ENCODE results near the gene ARSD. TPM values are rescaled to one million over a fixed set of nuclear protein-coding genes. Genes with fewer than 3 reads are reported as not detected.
"Not testable (repeated sequence)": the region's sequence is repeated elsewhere in the genome, so short reads cannot be mapped to it uniquely, and the experiment has no call there.

Gene ARSD
- polyA plus RNA-seq, 6 donors from 2014 or later: 1.2 to 9.6 (median 5.1) TPM

DNA sequence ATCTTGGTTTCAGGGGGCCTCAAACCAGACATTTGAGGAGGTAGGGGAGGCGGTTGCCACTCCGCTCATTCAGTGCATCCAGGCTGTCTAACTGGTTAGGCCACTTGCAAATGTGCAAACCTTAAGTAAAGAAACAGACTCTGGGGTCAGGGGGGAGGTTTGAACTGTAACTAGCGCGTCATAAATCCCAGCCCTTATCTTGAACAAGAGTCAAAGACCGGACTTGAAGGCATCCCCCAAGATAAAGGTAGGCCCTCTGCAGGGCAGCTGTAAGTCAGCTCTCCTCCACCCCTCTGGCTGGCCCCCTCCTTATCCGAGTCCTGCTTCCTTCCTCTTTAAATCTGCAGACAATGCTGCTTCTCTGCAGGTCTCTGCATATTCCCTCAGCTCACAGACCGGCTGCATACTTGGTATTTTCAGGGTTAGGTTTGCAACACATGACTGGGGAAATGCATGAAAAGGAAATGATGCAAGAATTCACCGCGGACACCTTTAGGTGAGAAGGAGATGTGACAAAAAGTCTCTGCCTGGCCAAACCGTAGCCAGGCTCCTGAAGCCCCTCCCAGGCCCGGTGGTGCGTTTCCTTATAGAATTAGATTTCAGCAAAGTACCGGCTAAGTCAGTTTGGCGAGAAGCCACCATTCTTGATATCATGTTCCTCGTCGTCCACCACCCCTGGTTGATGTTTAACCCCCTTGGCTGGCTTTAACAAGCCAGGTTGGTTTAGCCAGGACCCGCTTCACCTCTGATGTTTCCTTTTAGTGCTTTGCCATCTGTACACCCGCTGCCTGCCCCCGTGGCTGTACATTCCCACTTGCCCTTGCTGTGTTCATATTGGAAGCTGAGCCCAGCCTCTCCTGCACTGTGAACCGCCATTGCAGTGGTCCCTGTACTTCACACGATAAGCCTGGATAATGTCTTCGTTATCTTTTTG lies 31.2 kb downstream of the ARSD start:
- H3K4me3 Mint-ChIP-seq: peak overlapping the region in 6 of 8 donors; percentile 45 to 77 (median 65)
- peak; percentile 45 to 52 for ATAC-seq (ENCODE audit: low read depth in 2 of 2)
- H3K27me3 Mint-ChIP-seq: peaks cover 0 to 14% (median 0%) of the 10 kb centered on the region in 3 donors
- peak overlapping the region in 2 of 6 donors; percentile 78 to 87 for H3K27ac Mint-ChIP-seq
- H3K36me3 Mint-ChIP-seq, DNase-seq: not testable (repeated sequence)
- H3K9me3 Mint-ChIP-seq: peaks cover 1 to 13% (median 7%) of the 10 kb centered on the region in 7 donors
- peaks cover 5 to 21% (median 8%) of the 10 kb centered on the region in 3 donors for H3K4me1 Mint-ChIP-seq

DNA sequence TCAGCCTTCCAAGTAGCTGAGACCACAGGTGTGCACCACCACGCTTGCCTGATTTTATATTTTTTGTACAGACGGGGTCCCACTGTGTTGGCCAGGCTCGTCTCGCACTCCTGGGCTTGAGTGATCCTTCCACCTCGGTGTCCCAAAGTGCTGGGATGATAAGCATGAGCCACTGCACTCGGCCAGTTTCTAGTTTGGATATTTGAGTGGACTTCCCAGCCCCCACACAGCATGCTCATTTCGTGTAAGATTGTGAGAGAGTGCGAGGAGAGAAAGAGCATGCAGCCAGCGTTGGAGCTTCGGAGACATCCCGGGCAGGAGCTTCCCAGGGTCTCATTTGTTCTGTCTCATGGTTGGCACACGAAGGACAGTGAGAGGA lies 31.8 kb downstream of the ARSD start:
- Mint-ChIP-seq H3K27me3 (peaks cover 0 to 9% (median 0%) of the 10 kb centered on the region in 3 donors), H3K9me3 (peaks cover 0 to 7% (median 3%) of the 10 kb centered on the region in 7 donors), H3K4me3 (peak overlapping the region in 2 of 8 donors; percentile 3), H3K27ac (no peak overlapping the region), H3K36me3 (peaks cover 0 to 1% of the 10 kb centered on the region in 2 donors), H3K4me1 (peaks cover 5 to 21% (median 8%) of the 10 kb centered on the region in 3 donors)
- no peak for DNase-seq
- ATAC-seq (ENCODE audit: low read depth in 2 of 2): no peak

GRCh38 chrX:2894885-2895292 lies 34.2 kb downstream of the ARSD start:
- ATAC-seq (ENCODE audit: low read depth in 2 of 2): no peak
- Mint-ChIP-seq H3K27me3 (peaks cover 0 to 16% (median 0%) of the 10 kb centered on the region in 3 donors), H3K4me3 (no peak overlapping the region), H3K36me3 (no peaks in the 10 kb centered on the region), H3K4me1 (peaks cover 5 to 24% (median 8%) of the 10 kb centered on the region in 3 donors), H3K9me3 (peaks cover 0 to 4% (median 0%) of the 10 kb centered on the region in 7 donors), H3K27ac (no peak overlapping the region)
- DNase-seq: no peak

GRCh38 chrX:2892816-2893215 lies 36.3 kb downstream of the ARSD start:
- no peak for ATAC-seq (ENCODE audit: low read depth in 2 of 2)

GRCh38 chrX:2890536-2891460 lies 38.3 kb downstream of the ARSD start:
- H3K27me3 Mint-ChIP-seq: peaks cover 0 to 41% (median 0%) of the 10 kb centered on the region in 3 donors
- not testable (repeated sequence) for H3K36me3 Mint-ChIP-seq; ATAC-seq (ENCODE audit: low read depth in 2 of 2); H3K9me3 Mint-ChIP-seq; DNase-seq
- H3K4me3 Mint-ChIP-seq: peak overlapping the region in 4 of 8 donors; percentile 37 to 92 (median 66)
- H3K27ac Mint-ChIP-seq: peak overlapping the region in 1 of 6 donors; percentile 14
- peaks cover 0 to 16% (median 10%) of the 10 kb centered on the region in 3 donors for H3K4me1 Mint-ChIP-seq

More at GRCh38 chrX:2892816-2893215, 36.3 kb downstream of the ARSD start:
- Mint-ChIP-seq H3K4me1 (peaks cover 0 to 25% (median 14%) of the 10 kb centered on the region in 3 donors), H3K9me3 (peaks cover 0 to 4% (median 0%) of the 10 kb centered on the region in 7 donors), H3K4me3 (no peak overlapping the region), H3K27ac (no peak overlapping the region), H3K27me3 (peaks cover 0 to 34% (median 0%) of the 10 kb centered on the region in 3 donors), H3K36me3 (no peaks in the 10 kb centered on the region)
- DNase-seq: no peak

- peak overlapping the region in 4 of 6 donors; percentile 27 to 84 (median 70) for H3K27ac Mint-ChIP-seq
- peak; percentile 4 for DNase-seq
Observed at GRCh38 chrX:2889706-2890490, 39.2 kb downstream of the ARSD start.

DNA sequence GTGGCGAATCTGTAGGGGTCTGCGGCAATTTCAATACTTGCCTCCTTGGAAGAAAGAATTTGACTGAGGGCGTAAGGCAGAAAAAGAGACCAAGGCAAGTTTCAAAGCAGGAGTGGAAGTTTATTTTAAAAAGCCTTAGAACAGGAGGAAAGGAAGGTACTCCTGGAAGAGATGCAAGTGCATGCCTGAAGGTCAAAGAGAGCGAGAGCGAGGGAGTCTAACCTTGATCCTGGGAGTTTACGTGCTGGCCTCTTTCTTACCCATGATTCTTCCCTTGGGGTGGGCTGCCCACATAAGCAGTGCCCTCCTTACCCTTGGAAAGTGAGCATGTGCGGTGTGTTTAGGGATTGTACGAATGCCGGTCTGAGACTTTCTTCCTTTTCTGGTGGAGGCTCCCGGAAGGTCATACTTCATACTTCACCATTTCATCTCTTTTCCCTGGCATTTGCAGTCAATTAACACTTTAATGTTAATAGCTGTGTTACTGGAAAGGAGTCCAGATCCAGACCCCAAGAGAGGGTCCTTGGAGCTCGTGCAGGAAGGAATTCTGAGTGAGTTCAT lies 40.0 kb downstream of the ARSD start:
- Mint-ChIP-seq H3K4me1 (peaks cover 0 to 16% (median 10%) of the 10 kb centered on the region in 3 donors), H3K36me3 (no peaks in the 10 kb centered on the region), H3K4me3 (peak overlapping the region; percentile 76 to 95 (median 90)), H3K27ac (peak overlapping the region in 5 of 6 donors; percentile 27 to 93 (median 59)), H3K9me3 (peaks cover 0 to 4% (median 0%) of the 10 kb centered on the region in 7 donors), H3K27me3 (peaks cover 0 to 36% (median 0%) of the 10 kb centered on the region in 3 donors)
- DNase-seq: no peak
- no peak for ATAC-seq (ENCODE audit: low read depth in 2 of 2)

More at GRCh38 chrX:2889706-2890490, 39.2 kb downstream of the ARSD start:
- H3K4me3 Mint-ChIP-seq: peak overlapping the region; percentile 76 to 95 (median 90)
- not testable (repeated sequence) for H3K9me3 Mint-ChIP-seq; H3K36me3 Mint-ChIP-seq; ATAC-seq (ENCODE audit: low read depth in 2 of 2)
- peaks cover 0 to 16% (median 10%) of the 10 kb centered on the region in 3 donors for H3K4me1 Mint-ChIP-seq
- H3K27me3 Mint-ChIP-seq: peaks cover 0 to 41% (median 0%) of the 10 kb centered on the region in 3 donors

DNA sequence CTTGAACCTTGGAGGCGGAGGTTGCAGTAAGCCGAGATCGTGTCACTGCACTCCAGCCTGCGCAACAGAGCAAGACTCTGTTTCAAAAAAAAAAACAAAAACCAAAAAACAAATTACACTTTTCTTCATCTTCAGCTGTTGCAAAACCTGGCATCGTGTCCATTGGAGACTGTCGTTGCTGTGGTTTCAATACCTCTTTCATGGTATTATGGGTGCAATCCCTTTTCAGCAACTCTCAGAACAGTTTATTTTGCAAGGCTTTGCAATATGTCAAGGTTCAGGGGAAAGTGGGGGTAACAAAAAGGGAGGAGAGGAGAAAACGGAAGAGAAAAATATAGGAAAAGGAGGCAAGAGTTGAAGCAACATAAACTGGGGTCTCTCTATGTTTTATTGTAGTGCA lies 40.8 kb downstream of the ARSD start:
- Mint-ChIP-seq H3K27me3 (peaks cover 0 to 39% (median 0%) of the 10 kb centered on the region in 3 donors), H3K4me3 (peak overlapping the region in 7 of 8 donors; percentile 24 to 95 (median 88))
- no peak for ATAC-seq (ENCODE audit: low read depth in 2 of 2)

DNA sequence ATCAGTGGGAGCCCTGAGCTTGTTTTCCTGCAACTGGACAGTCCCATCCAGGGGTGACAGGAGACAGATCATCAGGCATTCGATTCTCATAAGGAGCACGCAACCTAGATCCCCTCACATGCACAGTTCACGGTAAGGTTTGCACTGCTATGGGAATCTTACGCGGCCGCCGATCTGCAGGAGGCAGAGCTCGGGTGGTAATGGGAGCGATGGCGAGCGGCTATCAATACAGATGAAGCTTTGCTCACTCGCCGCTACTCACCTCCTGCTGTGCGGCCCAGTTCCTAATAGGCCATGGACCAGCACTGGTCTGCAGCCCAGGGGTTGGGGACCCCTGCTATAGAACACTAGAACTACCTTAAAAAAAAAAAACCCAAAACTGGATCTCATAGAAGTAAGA lies 45.4 kb downstream of the ARSD start:
- DNase-seq: no peak
- ATAC-seq (ENCODE audit: low read depth in 2 of 2): no peak
- H3K36me3 Mint-ChIP-seq: no peaks in the 10 kb centered on the region
- no peak overlapping the region for H3K4me3 Mint-ChIP-seq
- peaks cover 0 to 3% (median 2%) of the 10 kb centered on the region in 3 donors for H3K4me1 Mint-ChIP-seq
- peak overlapping the region in 1 of 6 donors; percentile 80 for H3K27ac Mint-ChIP-seq
- H3K27me3 Mint-ChIP-seq: peaks cover 9 to 52% (median 12%) of the 10 kb centered on the region in 3 donors
- H3K9me3 Mint-ChIP-seq: peaks cover 0 to 3% (median 0%) of the 10 kb centered on the region in 7 donors

More for the DNA sequence above, 40.8 kb downstream of the ARSD start:
- no peak for DNase-seq
- peaks cover 0 to 4% (median 0%) of the 10 kb centered on the region in 7 donors for H3K9me3 Mint-ChIP-seq
- no peaks in the 10 kb centered on the region for H3K36me3 Mint-ChIP-seq
- H3K4me1 Mint-ChIP-seq: peaks cover 0 to 16% (median 10%) of the 10 kb centered on the region in 3 donors
- H3K27ac Mint-ChIP-seq: peak overlapping the region in 1 of 6 donors; percentile 22

GRCh38 chrX:2879670-2880069 lies 49.5 kb downstream of the ARSD start:
- no peaks in the 10 kb centered on the region for H3K4me1 Mint-ChIP-seq
- no peak overlapping the region for H3K4me3 Mint-ChIP-seq
- H3K27ac Mint-ChIP-seq: no peak overlapping the region
- H3K27me3 Mint-ChIP-seq: peaks cover 9 to 42% (median 18%) of the 10 kb centered on the region in 3 donors
- ATAC-seq (ENCODE audit: low read depth in 2 of 2) (no peak), DNase-seq (no peak)
- H3K9me3 Mint-ChIP-seq: peaks cover 0 to 3% (median 0%) of the 10 kb centered on the region in 7 donors
- no peaks in the 10 kb centered on the region for H3K36me3 Mint-ChIP-seq

- ATAC-seq (ENCODE audit: low read depth in 2 of 2) (no peak), DNase-seq (no peak)
- no peaks in the 10 kb centered on the region for H3K4me1 Mint-ChIP-seq
- peaks cover 13 to 43% (median 20%) of the 10 kb centered on the region in 3 donors for H3K27me3 Mint-ChIP-seq
- H3K27ac Mint-ChIP-seq: no peak overlapping the region
- H3K9me3 Mint-ChIP-seq: peaks cover 0 to 3% (median 0%) of the 10 kb centered on the region in 7 donors
- no peaks in the 10 kb centered on the region for H3K36me3 Mint-ChIP-seq
- H3K4me3 Mint-ChIP-seq: no peak overlapping the region
Observed at GRCh38 chrX:2878563-2878962, 50.6 kb downstream of the ARSD start.

Measured in naive B cell (primary cell).